Hepatocyte (in vitro differentiated cells): ENCODE measurements around the gene XXYLT1. TPM values are rescaled to one million over a fixed set of nuclear protein-coding genes. Genes with fewer than 3 reads are reported as not detected.

ENCODE experiments used
- DNase-seq: peaks from one replicate; pipeline ENCODE4 v3.0.0-alpha.2; 2016; ENCODE audit warnings: low spot score
- H2AFZ ChIP-seq: fragments of 200-600 bp; sonication (generic); 2 replicates; pipeline ENCODE4 v1.6.0; 2016; ENCODE audit warnings: antibody characterized with exemption, mild to moderate bottlenecking
- H3K27ac ChIP-seq: fragments of 200-600 bp; sonication (generic); 2 replicates; pipeline ENCODE4 v1.5.1; 2016; ENCODE audit warnings: mild to moderate bottlenecking
- H3K27me3 ChIP-seq: fragments of 200-600 bp; sonication (generic); 2 replicates; pipeline ENCODE4 v1.6.1; 2016
- H3K36me3 ChIP-seq: fragments of 200-600 bp; sonication (generic); replicated peaks from 2 replicates; pipeline ENCODE4 v1.5.1; 2016; ENCODE audit warnings: low read depth; ENCODE audit not compliant: insufficient read depth
- H3K4me1 ChIP-seq: fragments of 200-600 bp; sonication (generic); 2 replicates; pipeline ENCODE4 v1.5.1; 2016; ENCODE audit warnings: mild to moderate bottlenecking, moderate library complexity; ENCODE audit not compliant: insufficient read depth
- H3K4me2 ChIP-seq: fragments of 200-600 bp; sonication (generic); 2 replicates; pipeline ENCODE4 v1.6.0; 2016
- H3K4me3 ChIP-seq: fragments of 200-600 bp; sonication (generic); 2 replicates; pipeline ENCODE4 v1.5.1; 2016; ENCODE audit warnings: mild to moderate bottlenecking
- H3K79me2 ChIP-seq: fragments of 200-600 bp; sonication (generic); 2 replicates; pipeline ENCODE4 v1.6.0; 2017; ENCODE audit warnings: mild to moderate bottlenecking
- H3K9me2 ChIP-seq: fragments of 200-600 bp; sonication (generic); replicated peaks from 2 replicates; pipeline ENCODE4 v1.6.0; 2017; ENCODE audit warnings: mild to moderate bottlenecking; ENCODE audit not compliant: insufficient read depth
- H3K9me3 ChIP-seq: fragments of 200-600 bp; sonication (generic); 2 replicates; pipeline ENCODE4 v1.5.1; 2016; ENCODE audit warnings: low read depth, mild to moderate bottlenecking
- H4K20me1 ChIP-seq: fragments of 200-600 bp; sonication (generic); 2 replicates; pipeline ENCODE4 v1.6.0; 2016; ENCODE audit warnings: mild to moderate bottlenecking; ENCODE audit not compliant: insufficient read depth, poor library complexity, severe bottlenecking
- EZH2 ChIP-seq: fragments of 200-600 bp; sonication (generic); IDR thresholded peaks from 2 replicates; pipeline ENCODE4 v1.6.1; 2016; ENCODE audit warnings: antibody characterized with exemption, mild to moderate bottlenecking, borderline replicate concordance
- EZH2phosphoT487 ChIP-seq: fragments of 200-600 bp; sonication (generic); IDR thresholded peaks from one replicate; pipeline ENCODE4 v1.6.1; 2018; ENCODE audit warnings: antibody characterized with exemption, mild to moderate bottlenecking, low read depth, moderate library complexity; ENCODE audit not compliant: unreplicated experiment, severe bottlenecking
- WGBS: methylation state at CpG from one replicate; pipeline ENCODE4 v1.1.6; 2016; ENCODE audit warnings: low lambda C conversion rate; ENCODE audit errors: missing lambda C conversion rate; 5-methylcytosine and 5-hydroxymethylcytosine counted together
- polyA plus RNA-seq: library from polyadenylated mRNA; unstranded; fragments of >200 nt; fragmentation: Nextera tagmentation; extraction: Ambion mirVana; gene quantifications from 2 replicates; pipeline ENCODE4 v1.2.1, GENCODE V29; 2016
- total RNA-seq: library from RNA; depleted of rRNA; stranded (reverse); fragments of >200 nt; gene quantifications from 2 replicates; pipeline ENCODE4 v1.2.3, GENCODE V29; 2014
- TF ChIP-seq, protein P1 (sequence below): fragments of 200-600 bp; sonication (generic); IDR thresholded peaks from 2 replicates; pipeline ENCODE4 v1.5.1; 2016; ENCODE audit warnings: antibody characterized with exemption, mild to moderate bottlenecking; ENCODE audit not compliant: poor library complexity

Gene XXYLT1
- total and polyA plus RNA-seq, 2 experiments from 2014 or later = 20.9 to 25.6 TPM

DNA sequence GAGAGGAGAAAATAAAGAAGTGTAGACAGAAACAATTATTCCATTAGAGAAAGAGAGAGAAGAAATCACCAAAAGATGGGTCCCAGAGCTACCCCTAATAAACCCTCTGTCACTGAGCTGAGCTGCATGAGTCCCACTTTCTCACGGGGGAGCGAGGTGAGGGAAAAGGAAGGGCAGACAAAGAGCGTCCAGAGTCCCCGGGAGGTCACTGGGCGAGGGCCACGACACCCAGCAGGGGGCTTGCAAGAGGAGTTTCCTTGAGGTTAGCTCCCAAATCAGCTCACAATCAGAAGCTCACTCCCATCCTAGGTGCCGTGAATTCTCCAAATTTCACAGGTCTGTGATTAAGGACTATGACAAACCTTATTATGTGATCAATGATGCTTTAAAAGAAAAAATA lies 62.3 kb downstream of the XXYLT1 start:
- no peak overlapping the region for H3K4me3 ChIP-seq
- H3K9me3 ChIP-seq = no peaks in the 10 kb centered on the region
- H4K20me1 ChIP-seq = no peaks in the 10 kb centered on the region
- TF ChIP-seq, protein P1, sequence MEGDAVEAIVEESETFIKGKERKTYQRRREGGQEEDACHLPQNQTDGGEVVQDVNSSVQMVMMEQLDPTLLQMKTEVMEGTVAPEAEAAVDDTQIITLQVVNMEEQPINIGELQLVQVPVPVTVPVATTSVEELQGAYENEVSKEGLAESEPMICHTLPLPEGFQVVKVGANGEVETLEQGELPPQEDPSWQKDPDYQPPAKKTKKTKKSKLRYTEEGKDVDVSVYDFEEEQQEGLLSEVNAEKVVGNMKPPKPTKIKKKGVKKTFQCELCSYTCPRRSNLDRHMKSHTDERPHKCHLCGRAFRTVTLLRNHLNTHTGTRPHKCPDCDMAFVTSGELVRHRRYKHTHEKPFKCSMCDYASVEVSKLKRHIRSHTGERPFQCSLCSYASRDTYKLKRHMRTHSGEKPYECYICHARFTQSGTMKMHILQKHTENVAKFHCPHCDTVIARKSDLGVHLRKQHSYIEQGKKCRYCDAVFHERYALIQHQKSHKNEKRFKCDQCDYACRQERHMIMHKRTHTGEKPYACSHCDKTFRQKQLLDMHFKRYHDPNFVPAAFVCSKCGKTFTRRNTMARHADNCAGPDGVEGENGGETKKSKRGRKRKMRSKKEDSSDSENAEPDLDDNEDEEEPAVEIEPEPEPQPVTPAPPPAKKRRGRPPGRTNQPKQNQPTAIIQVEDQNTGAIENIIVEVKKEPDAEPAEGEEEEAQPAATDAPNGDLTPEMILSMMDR = no peak
- DNase-seq = no peak
- peaks cover 12% of the 10 kb centered on the region for H3K79me2 ChIP-seq
- no peak overlapping the region for H3K4me2 ChIP-seq
- peaks cover 31% of the 10 kb centered on the region for H3K4me1 ChIP-seq
- WGBS = 91% methylated on average over 7 of the region's 7 CpGs
- H3K9me2 ChIP-seq = no peaks in the 10 kb centered on the region
- no peaks in the 10 kb centered on the region for H3K36me3 ChIP-seq
- no peak overlapping the region for H2AFZ ChIP-seq
- no peaks in the 10 kb centered on the region for H3K27me3 ChIP-seq
- H3K27ac ChIP-seq = no peak overlapping the region

DNA sequence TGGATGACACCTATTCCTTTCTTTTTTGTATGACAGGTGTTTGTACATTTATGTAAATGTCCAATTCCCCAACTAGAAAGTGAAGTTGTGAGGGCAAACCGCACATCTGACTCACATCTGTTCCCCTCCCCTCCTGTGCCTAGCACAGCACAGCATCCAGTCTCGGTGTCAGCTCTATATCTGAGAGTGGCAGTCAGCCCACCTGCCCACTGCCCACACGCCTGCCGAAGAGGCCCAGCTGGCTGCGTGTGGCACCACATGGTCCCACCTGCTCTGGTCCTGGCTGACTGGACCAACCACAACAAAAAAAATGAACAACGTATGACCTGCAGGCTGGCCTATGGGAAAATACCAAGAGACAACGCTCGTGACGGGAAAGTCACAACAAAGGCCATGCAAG lies 62.8 kb downstream of the XXYLT1 start:
- peaks cover 14% of the 10 kb centered on the region for H3K79me2 ChIP-seq
- H3K9me3 ChIP-seq = no peaks in the 10 kb centered on the region
- no peaks in the 10 kb centered on the region for H3K36me3 ChIP-seq
- H3K9me2 ChIP-seq = no peaks in the 10 kb centered on the region
- 97% methylated on average over 9 of the region's 9 CpGs for WGBS
- peaks cover 31% of the 10 kb centered on the region for H3K4me1 ChIP-seq
- DNase-seq = no peak
- H4K20me1 ChIP-seq = no peaks in the 10 kb centered on the region
- no peak overlapping the region for H2AFZ ChIP-seq
- H3K27me3 ChIP-seq = no peaks in the 10 kb centered on the region
- H3K27ac ChIP-seq = no peak overlapping the region
- H3K4me2 ChIP-seq = no peak overlapping the region
- TF ChIP-seq, protein P1 = no peak
- TF ChIP-seq EZH2 (no peak), EZH2phosphoT487 (no peak)
- H3K4me3 ChIP-seq = no peak overlapping the region

DNA sequence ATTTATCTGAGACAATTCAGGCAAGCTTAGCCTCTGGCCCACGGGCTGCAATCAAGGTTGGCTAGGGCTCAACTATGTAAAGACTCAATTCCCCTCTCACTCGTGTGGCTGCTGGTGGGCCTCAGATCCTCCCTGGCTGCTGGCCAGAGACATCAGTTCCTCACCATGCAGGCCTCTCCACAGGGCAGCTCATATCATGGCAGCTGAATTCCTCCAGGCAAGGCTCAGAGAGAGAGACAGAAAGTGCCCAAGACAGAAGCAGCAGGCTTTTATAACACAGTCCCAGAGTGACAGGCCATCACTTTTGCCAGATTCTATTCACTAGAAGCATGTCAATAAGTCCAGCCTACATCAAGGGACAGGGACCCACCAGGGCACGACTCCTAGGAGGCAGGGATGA lies 63.2 kb downstream of the XXYLT1 start:
- Histone ChIP-seq H3K4me2 (no peak overlapping the region), H2AFZ (no peak overlapping the region), H3K27ac (no peak overlapping the region), H3K9me3 (no peaks in the 10 kb centered on the region), H3K36me3 (no peaks in the 10 kb centered on the region), H3K79me2 (peaks cover 16% of the 10 kb centered on the region), H3K4me3 (no peak overlapping the region), H3K4me1 (peaks cover 31% of the 10 kb centered on the region), H3K9me2 (no peaks in the 10 kb centered on the region), H4K20me1 (no peaks in the 10 kb centered on the region), H3K27me3 (no peaks in the 10 kb centered on the region)
- no peak for DNase-seq
- TF ChIP-seq EZH2 (no peak), EZH2phosphoT487 (no peak)
- TF ChIP-seq, protein P1 = no peak
- 67% methylated on average over 3 of the region's 3 CpGs for WGBS

DNA sequence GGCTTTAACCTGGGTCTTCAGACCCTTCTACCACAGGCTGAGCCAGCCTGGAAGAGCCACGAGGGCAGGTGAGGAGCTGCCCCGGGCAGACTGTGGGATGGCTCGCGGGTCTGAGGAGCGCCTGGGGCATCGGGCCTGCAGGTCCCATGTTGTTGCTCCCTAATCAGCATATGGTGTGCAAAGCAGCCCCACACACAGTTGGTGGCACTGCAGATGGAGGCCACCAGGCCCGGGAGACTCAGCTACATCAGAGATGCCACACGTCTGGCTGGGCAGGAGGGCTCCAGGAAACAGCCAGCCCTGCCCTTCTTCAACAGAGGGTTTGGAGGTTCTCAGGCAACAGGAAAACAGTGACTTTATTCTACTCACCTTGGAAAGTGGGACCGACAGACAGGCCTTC lies 63.9 kb downstream of the XXYLT1 start:
- Histone ChIP-seq H3K9me3 (no peaks in the 10 kb centered on the region), H3K27ac (no peak overlapping the region), H4K20me1 (no peaks in the 10 kb centered on the region), H3K9me2 (no peaks in the 10 kb centered on the region), H3K4me2 (no peak overlapping the region), H3K36me3 (no peaks in the 10 kb centered on the region), H3K27me3 (no peaks in the 10 kb centered on the region), H3K4me1 (peaks cover 31% of the 10 kb centered on the region), H3K4me3 (no peak overlapping the region), H2AFZ (no peak overlapping the region), H3K79me2 (peaks cover 19% of the 10 kb centered on the region)
- TF ChIP-seq EZH2phosphoT487 = no peak
- TF ChIP-seq EZH2 = no peak
- TF ChIP-seq, protein P1 = no peak
- 98% methylated on average over 9 of the region's 9 CpGs for whole genome bisulfite sequencing
- DNase-seq = no peak
